GM12801 (cell line): Measurements from ENCODE around the gene TWF2.

Experiments used
- CTCF ChIP-seq: IDR thresholded peaks from one replicate; pipeline ENCODE4 v1.5.1; 2011; ENCODE audit warnings: control low read depth; ENCODE audit not compliant: insufficient read length; ENCODE audit errors: extremely low read depth

TWF2 gene

GRCh38 chr3:52210037-52210436 is 28.9 kb downstream of the TWF2 start:
- no peak for TF ChIP-seq CTCF

GRCh38 chr3:52208556-52208955 is 30.4 kb downstream of the TWF2 start:
- TF ChIP-seq CTCF: no peak

GRCh38 chr3:52205727-52206372 is 33.1 kb downstream of the TWF2 start:
- TF ChIP-seq CTCF: no peak

- TF ChIP-seq CTCF: no peak
Observed at GRCh38 chr3:52204337-52205073, 34.5 kb downstream of the TWF2 start.

GRCh38 chr3:52203701-52204100 is 35.3 kb downstream of the TWF2 start:
- no peak for TF ChIP-seq CTCF

- no peak for TF ChIP-seq CTCF
Observed at GRCh38 chr3:52202384-52203077, 36.4 kb downstream of the TWF2 start.

GRCh38 chr3:52200981-52201679 is 37.8 kb downstream of the TWF2 start:
- TF ChIP-seq CTCF: no peak
